Stimulated activated CD8-positive, alpha-beta memory T cell treated with anti-CD3 and anti-CD28 coated beads, Interleukin-4, amount 100 ng/mL, for 1 hour (primary cell): ENCODE data around the gene RPGRIP1.
"Not testable (repeated sequence)": the region's sequence is repeated elsewhere in the genome, so short reads cannot be mapped to it uniquely, and the experiment has no call there.

Experiments
- DNase-seq, 2 donors: peaks; one replicate each; pipeline ENCODE4 v3.0.0-alpha.2; 2020; ENCODE audit warnings: low read depth in 2 of 2, low spot score in 1 of 2

RPGRIP1 gene

DNA sequence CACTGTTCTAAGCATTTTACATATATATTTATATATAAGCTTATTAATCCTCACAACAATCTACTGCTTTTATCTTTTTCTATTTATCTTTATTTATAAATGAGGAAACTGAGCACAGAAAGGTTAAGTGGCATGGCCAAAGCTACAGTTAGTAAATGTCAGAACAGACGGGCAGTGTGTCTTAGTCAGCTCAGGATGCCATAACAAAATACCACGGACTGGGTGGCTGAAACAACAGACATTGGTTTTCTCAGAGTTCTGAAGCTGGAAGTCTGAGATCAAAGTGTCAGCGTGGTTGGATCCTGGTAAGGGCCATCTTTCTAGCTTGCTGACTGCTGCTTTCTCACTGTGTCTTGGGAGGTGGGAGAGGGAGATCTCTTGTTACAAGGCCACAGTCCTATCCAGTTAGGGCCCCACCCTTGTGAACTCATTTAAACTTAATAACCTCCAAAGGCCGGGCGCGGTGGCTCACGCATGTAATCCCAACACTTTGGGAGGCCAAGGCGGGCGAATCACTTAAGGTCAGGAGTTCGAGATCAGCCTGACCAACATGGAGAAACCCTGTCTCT is 19.8 kb downstream of the RPGRIP1 start:
- DNase-seq = no peak

DNA sequence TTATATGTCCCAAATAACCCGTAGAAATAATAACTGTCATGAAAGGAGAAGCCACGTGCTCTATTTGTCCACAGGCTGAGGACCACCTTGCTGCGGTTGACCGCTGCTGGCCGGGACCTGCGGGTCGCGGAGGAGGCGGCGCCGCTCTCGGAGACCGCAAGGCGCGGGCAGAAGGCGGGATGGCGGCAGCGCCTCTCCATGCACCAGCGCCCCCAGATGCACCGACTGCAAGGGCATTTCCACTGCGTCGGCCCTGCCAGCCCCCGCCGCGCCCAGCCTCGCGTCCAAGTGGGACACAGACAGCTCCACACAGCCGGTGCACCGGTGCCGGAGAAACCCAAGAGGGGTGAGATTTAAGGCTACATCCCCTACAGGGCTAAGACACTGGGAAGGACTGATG is 21.0 kb downstream of the RPGRIP1 start:
- no peak for DNase-seq

DNA sequence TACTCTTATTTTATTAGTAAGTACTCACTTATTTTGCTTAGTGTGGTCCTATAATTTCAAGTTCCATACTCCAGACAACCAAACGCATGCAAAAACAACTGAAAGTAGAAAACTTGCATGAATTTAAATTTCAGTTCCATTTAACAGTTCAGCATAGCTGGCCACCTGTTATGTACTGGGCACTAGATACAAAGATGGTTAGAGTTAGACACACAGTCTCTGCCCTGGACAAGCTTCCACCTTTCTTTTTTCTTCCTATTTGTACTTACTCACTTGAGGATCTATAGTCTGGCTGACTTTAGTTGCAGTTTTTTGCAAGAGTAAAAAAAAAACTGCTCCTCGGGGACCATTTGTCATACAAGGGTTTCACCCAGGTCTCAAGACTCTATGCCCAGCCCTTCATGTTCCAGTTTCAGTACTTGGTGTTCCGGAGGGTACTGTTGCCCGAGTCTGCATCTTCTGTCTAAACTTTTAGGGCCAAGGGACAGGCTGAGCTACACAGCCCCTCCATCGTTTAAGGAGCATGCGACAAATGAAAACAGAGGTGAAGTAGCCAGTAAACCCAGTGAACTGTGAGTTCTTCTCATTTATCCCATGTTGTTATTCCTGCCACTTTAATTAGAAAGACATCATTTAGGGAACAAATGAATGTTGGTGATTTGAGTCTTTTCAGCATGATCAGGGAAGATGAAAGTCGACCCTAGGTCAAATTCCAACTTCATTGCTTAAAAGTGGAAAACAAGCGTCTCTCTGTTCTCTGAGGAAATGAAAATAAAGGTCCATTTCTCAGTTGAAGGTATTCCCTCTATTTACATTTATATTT is 22.3 kb downstream of the RPGRIP1 start:
- no peak for DNase-seq

DNA sequence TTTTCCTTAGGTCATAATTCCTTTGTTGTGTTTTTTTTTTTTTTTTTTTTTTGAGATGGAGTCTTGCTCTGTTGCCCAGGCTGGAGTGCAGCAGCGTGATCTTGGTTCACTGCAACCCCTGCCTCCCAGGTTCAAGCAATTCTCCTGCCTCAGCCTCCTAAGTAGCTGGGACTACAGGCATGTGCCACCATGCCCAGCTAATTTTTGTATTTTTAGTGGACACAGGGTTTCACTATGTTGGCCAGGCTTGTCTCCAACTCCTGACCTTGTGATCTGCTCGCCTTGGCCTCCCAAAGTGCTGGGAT is 22.9 kb downstream of the RPGRIP1 start:
- DNase-seq = not testable (repeated sequence)

DNA sequence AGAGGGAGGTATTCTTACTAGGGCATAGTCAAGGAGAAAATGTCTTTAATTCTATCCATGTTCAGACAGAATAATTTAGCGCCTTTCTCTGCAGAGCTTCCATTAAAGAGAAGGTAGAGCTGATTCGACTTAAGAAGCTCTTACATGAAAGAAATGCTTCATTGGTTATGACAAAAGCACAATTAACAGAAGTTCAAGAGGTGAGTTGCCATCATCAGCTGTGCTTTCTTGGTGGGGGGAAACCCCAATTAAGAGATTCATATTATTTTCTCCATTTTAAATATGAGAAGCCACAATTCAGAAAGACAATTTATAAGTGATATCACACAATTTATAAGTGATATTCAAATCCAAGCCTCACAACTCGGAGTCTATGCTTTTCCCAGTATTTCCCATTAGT is 27.8 kb downstream of the RPGRIP1 start:
- no peak for DNase-seq

DNA sequence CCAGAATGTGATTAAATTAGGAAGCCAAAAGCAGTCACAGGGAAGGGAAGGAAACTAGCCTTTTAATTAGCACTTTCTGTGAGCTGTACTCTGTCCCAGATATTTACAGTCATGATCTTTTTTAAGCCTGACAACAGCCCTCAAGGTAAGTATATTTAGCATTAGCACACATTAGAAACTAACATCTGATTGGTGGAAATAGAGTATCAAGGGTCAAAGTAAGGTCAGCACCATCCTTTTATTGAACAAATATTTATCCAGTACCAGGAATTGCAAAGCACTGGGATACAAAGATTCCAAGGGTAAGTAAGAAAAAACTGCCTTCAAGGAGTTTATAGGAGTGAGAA is 28.2 kb downstream of the RPGRIP1 start:
- no peak for DNase-seq

DNA sequence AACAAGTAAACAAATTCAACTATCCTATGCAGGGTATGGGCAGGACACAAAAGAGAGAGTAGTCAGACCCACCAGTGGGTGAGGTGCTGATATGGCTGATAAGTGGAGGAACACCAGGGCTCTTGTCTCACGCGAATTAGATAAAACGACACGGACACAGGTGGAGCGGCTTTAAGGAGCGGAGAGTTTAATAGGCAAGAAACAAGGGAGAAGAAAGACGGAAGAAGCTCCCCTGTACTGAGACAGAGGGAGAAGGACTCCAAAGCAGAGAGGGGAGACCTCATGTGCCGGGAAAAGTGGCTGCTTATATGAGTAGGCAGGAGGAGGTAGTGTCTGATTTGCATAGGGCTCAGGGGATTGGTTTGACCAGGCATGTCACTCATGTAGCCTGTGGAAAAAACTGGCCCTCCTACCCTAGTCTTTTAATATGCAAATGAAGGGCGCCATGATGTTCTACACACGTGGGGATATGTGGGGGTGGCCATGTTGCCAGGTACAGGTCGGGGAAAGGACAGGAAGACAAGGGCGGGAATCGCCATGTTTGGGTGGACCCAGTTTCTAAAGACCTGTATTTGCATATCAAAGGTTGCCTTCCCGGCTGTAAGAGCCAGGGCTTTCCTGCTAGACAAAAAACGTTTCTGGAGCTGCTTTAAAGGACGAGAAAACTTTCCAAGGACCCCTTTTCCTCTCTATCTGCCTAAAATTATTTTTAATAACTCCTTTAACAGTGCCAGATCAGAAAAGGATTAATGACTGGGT is 28.8 kb downstream of the RPGRIP1 start:
- DNase-seq = peak; percentile 25 to 54

DNA sequence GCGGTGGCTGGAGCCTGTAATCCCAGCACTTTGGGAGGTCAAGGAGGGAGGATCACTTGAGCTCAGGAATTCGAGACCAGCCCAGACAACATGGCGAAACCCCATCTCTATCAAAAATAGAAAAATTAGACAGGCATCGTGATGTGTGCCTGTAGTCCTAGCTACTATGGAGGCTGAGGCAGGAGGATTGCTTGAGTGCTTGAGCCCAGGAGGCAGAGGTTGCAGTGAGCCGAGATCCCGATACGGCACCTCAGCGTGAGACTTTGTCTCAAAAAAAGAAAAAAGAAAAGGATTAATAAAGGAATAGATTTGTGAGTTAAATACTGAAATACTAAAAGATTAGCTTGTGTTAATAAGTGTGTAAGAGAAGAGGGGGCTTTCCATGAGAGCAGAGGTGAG is 29.4 kb downstream of the RPGRIP1 start:
- no peak for DNase-seq

DNA sequence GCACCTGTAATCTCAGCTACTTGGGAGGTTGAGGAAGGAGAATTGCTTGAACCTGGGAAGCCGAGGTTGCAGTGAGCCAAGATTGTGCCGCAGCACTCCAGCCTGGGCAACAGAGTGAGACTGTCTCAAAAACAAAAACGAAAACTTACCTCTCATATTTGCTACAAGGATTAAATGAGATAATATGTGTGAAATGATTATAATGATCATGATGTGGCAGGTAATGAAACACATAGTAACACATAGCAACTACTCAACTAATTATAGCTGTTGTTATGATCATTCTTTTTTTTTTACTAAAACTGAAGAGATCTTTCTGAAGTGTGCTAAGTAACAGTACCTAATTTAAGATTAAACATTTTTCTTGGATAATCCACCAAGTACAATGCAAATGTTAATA is 30.1 kb downstream of the RPGRIP1 start:
- no peak for DNase-seq

DNA sequence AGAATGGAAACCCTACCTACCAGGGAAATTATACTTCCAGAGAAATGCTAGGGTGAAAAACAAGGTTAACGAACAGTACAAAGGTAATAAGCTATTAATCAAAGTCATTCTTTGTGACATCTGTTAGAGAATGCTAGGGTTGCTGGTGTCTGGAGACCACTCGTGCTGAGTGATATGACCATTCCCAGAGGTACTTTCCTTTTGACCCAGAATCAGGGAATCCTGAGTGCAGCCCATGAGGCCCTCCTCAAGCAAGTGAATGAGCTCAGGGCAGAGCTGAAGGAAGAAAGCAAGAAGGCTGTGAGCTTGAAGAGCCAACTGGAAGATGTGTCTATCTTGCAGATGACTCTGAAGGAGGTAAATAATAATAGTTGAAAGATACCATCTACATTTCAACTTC is 31.7 kb downstream of the RPGRIP1 start:
- DNase-seq = no peak

DNA sequence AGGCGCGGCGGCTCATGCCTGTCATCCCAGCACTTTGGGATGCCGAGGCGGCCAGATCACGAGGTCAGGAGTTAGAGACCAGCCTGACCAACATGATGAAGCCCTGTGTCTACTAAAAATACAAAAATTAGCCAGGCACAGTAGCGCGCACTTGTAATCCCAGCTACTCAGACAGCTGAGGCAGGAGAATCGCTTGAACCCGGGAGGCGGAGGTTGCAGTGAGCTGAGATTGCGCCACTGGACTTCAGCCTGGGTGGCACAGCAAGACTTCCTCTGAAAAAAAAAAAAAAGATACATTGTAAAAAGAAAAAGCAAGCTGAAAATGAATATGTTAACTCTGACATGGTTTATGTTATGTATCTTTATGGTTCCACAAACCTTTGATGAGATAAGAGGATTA is 33.6 kb downstream of the RPGRIP1 start:
- DNase-seq = no peak

DNA sequence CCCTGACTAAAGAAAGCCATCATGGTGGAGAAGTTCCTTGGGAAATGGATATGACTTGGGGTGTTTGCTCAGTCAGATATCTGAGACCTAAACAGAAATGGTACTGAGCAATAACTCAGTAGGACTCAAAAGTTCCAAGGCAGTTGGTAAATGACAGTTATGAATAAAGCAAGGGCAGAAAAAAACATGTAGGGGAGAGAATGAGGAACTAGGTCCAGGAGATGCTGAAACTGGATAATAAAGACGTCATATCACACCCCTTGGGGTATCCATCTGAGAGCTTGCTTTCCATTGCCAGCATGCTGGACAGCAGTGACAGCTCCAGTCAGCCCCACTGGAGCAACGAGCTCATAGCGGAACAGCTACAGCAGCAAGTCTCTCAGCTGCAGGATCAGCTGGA is 37.5 kb downstream of the RPGRIP1 start:
- no peak for DNase-seq

DNA sequence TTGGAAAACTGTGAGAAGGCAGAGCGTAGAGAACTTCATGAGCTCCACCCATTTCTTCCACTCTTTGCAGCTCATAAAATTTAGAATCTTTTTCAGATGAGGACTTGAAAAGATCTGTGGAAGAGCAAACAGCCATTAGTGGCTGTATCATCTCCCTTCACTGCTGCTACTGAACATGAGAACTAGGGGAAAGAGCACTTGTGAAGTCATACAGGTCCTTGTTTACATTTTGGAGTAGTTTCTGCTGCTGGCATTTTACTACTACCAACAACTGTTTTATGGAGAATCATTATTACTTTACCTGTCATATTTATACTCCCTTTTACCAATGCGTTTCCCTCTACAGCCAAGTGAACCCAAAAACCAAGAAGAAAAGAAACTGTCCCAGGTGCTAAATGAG is 41.0 kb downstream of the RPGRIP1 start:
- no peak for DNase-seq

DNA sequence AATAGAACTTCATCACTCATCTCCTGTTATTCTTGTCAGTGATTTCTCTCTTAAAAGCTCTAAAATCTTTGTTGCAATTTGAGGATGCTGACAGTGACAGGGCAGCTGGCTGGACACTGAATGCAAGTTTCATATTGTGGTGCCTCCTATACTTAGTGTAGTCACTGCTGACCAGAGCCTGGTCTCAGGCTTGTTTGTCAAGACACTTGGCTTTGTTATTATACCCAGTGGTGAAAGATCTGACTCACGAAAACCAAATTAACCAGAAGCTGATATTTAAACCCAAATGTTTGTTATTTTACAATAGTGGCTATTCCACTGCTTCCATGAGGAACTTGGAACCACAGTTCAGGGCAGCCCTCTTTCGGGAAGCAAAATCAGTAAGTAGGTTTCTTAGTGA is 42.8 kb downstream of the RPGRIP1 start:
- no peak for DNase-seq

DNA sequence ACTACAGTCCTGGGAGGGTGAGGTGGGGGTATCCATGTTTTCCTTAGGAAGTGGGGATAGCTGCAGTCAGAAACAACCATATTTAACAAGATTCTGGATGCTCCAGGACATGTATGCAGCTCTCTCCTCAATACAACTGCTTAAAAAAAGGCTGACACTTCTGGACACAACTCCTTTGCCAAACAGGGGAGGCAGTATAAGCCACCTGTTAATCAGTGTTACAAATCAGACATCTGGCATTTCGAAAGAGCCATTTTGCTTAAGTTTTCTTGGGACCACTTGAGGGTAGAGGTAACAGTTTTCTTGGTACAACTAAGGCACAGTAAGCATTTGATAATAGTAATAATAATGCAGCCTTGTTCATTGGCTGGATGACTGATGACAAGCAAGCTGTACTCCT is 47.1 kb downstream of the RPGRIP1 start:
- no peak for DNase-seq
